ENCODE measurements around the gene DLL3.
A peak's percentile ranks its signal among the peaks of the same experiment; 100 is the strongest.

DLL3 gene

GRCh38 chr19:39524495-39524894 lies 25.7 kb downstream of the DLL3 start:
- H3K9me3 ChIP-seq (ENCODE audit: insufficient read depth, low read length): no peaks in the 10 kb centered on the region
- no peaks in the 10 kb centered on the region for H3K79me2 ChIP-seq (ENCODE audit: insufficient read depth, low read length)
- no peaks in the 10 kb centered on the region; the same call in 1 of the 2 replicates for H3K36me3 ChIP-seq (ENCODE audit: low read length)
- no peak overlapping the region for H3K27ac ChIP-seq (ENCODE audit: low read depth, low read length)
- no peaks in the 10 kb centered on the region for H4K20me1 ChIP-seq (ENCODE audit: low read depth, low read length)
- H3K4me2 ChIP-seq (ENCODE audit: low read depth, low read length, poor library complexity, severe bottlenecking): no peak overlapping the region
- no peak overlapping the region for H2AFZ ChIP-seq (ENCODE audit: low read depth, low read length, severe bottlenecking)
- no peak overlapping the region for H3K9ac ChIP-seq (ENCODE audit: low read length)
- no peak overlapping the region for H3K4me3 ChIP-seq (ENCODE audit: insufficient read depth, low read length, poor library complexity, severe bottlenecking)
- no peaks in the 10 kb centered on the region for H3K9me2 ChIP-seq (replicated peaks; ENCODE audit: insufficient read depth, low read length)
- no peak for TF ChIP-seq EZH2phosphoT487 (conservative IDR thresholded peaks at IDR 0.05; ENCODE audit: low read length)
- TF ChIP-seq, protein P1, sequence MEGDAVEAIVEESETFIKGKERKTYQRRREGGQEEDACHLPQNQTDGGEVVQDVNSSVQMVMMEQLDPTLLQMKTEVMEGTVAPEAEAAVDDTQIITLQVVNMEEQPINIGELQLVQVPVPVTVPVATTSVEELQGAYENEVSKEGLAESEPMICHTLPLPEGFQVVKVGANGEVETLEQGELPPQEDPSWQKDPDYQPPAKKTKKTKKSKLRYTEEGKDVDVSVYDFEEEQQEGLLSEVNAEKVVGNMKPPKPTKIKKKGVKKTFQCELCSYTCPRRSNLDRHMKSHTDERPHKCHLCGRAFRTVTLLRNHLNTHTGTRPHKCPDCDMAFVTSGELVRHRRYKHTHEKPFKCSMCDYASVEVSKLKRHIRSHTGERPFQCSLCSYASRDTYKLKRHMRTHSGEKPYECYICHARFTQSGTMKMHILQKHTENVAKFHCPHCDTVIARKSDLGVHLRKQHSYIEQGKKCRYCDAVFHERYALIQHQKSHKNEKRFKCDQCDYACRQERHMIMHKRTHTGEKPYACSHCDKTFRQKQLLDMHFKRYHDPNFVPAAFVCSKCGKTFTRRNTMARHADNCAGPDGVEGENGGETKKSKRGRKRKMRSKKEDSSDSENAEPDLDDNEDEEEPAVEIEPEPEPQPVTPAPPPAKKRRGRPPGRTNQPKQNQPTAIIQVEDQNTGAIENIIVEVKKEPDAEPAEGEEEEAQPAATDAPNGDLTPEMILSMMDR (IDR thresholded peaks at IDR 0.05; ENCODE audit: insufficient read depth, low read length, poor library complexity, severe bottlenecking): no peak
- no peaks in the 10 kb centered on the region; the same call in 1 of the 2 replicates for H3F3A ChIP-seq (ENCODE audit: insufficient read depth)
- no peaks in the 10 kb centered on the region for H3K27me3 ChIP-seq (ENCODE audit: low read length)

GRCh38 chr19:39525205-39525604 lies 26.5 kb downstream of the DLL3 start:
- no peak overlapping the region for H3K4me2 ChIP-seq (ENCODE audit: low read depth, low read length, poor library complexity, severe bottlenecking)
- H3K9ac ChIP-seq (ENCODE audit: low read length): no peak overlapping the region
- H3K27me3 ChIP-seq (ENCODE audit: low read length): no peaks in the 10 kb centered on the region
- H3K36me3 ChIP-seq (ENCODE audit: low read length): no peaks in the 10 kb centered on the region; the same call in 1 of the 2 replicates
- TF ChIP-seq EZH2phosphoT487 (conservative IDR thresholded peaks at IDR 0.05; ENCODE audit: low read length): no peak
- TF ChIP-seq, protein P1 (IDR thresholded peaks at IDR 0.05; ENCODE audit: insufficient read depth, low read length, poor library complexity, severe bottlenecking): no peak
- no peaks in the 10 kb centered on the region for H3K79me2 ChIP-seq (ENCODE audit: insufficient read depth, low read length)
- no peaks in the 10 kb centered on the region for H3K9me3 ChIP-seq (ENCODE audit: insufficient read depth, low read length)
- no peaks in the 10 kb centered on the region for H4K20me1 ChIP-seq (ENCODE audit: low read depth, low read length)
- no peak overlapping the region for H3K4me3 ChIP-seq (ENCODE audit: insufficient read depth, low read length, poor library complexity, severe bottlenecking)
- no peak overlapping the region for H2AFZ ChIP-seq (ENCODE audit: low read depth, low read length, severe bottlenecking)
- no peaks in the 10 kb centered on the region; the same call in 1 of the 2 replicates for H3F3A ChIP-seq (ENCODE audit: insufficient read depth)
- no peaks in the 10 kb centered on the region for H3K9me2 ChIP-seq (replicated peaks; ENCODE audit: insufficient read depth, low read length)
- no peak overlapping the region for H3K27ac ChIP-seq (ENCODE audit: low read depth, low read length)

- Histone ChIP-seq H2AFZ (ENCODE audit: low read depth, low read length, severe bottlenecking) (peak overlapping the region; percentile 65), H3K27ac (ENCODE audit: low read depth, low read length) (peak overlapping the region; percentile 22; the same call in 1 of the 2 replicates), H3K27me3 (ENCODE audit: low read length) (no peaks in the 10 kb centered on the region), H3K36me3 (ENCODE audit: low read length) (no peaks in the 10 kb centered on the region; the same call in 1 of the 2 replicates), H3K4me3 (ENCODE audit: insufficient read depth, low read length, poor library complexity, severe bottlenecking) (peak overlapping the region; percentile 71), H3F3A (ENCODE audit: insufficient read depth) (peaks cover 6% of the 10 kb centered on the region; the same call in 1 of the 2 replicates), H3K9me2 (replicated peaks; ENCODE audit: insufficient read depth, low read length) (no peaks in the 10 kb centered on the region), H3K4me2 (ENCODE audit: low read depth, low read length, poor library complexity, severe bottlenecking) (peak overlapping the region; percentile 94), H4K20me1 (ENCODE audit: low read depth, low read length) (no peaks in the 10 kb centered on the region), H3K9me3 (ENCODE audit: insufficient read depth, low read length) (no peaks in the 10 kb centered on the region), H3K79me2 (ENCODE audit: insufficient read depth, low read length) (peaks cover 17% of the 10 kb centered on the region), H3K9ac (ENCODE audit: low read length) (peak overlapping the region; percentile 92)
- TF ChIP-seq, protein P1 (IDR thresholded peaks at IDR 0.05; ENCODE audit: insufficient read depth, low read length, poor library complexity, severe bottlenecking): no peak
- no peak for TF ChIP-seq EZH2phosphoT487 (conservative IDR thresholded peaks at IDR 0.05; ENCODE audit: low read length)
These were observed 33.1 kb downstream of the DLL3 start for GRCh38 chr19:39531834-39532232.

All from SU-DHL-6 (cell line).